Prostate gland (tissue), 2 donors: ENCODE results near the gene DHRS12.

ENCODE experiments used
- CTCF ChIP-seq, 4 experiments: fragments of 200-600 bp in 2 of 4; fragments of 450-650 bp in 2 of 4; sonication (generic) in 2 of 4; IDR thresholded peaks; 1 replicate in 3 of 4; 2 replicates in 1 of 4; pipeline ENCODE4 v1.5.1; 2016 to 2019; ENCODE audit warnings: antibody characterized with exemption in 4 of 4, mild to moderate bottlenecking in 2 of 4, moderate library complexity in 2 of 4
- POLR2A ChIP-seq: fragments of 450-650 bp; IDR thresholded peaks from one replicate; pipeline ENCODE4 v1.6.1; 2016; ENCODE audit warnings: antibody characterized with exemption, mild to moderate bottlenecking
- POLR2AphosphoS5 ChIP-seq: sonication (generic); formaldehyde crosslinking; IDR thresholded peaks from one replicate; pipeline ENCODE4 v1.6.1; 2017; ENCODE audit warnings: antibody characterized with exemption

DNA sequence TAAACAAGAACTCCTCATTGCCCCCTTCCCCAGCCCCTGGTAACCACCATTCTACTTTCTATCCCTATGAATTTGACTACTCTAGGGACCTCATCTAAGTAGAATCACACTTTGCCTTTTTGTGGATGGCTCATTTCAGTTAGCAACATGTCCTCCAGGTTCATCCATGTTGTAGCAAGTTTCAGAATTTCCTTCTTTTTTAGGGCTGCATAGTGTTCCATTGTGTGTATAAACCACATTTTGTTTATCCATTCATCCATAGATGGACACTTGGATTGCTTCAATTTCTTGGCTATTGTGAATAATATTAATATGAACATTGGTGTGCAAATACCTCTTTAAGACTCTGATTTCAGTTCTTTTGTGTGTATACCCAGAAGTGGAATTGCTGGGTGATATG, 4.8 kb upstream of the DHRS12 start:
- TF ChIP-seq CTCF (IDR thresholded peaks at IDR 0.05) (no peak), POLR2A (no peak), POLR2AphosphoS5 (no peak)
